Activated T-cell treated with anti-CD3 and anti-CD28 coated beads, Interleukin-2, amount 50 U/mL, for 48 hours (primary cell): ENCODE data around the gene WNT9A.
"Not testable (repeated sequence)": the region's sequence is repeated elsewhere in the genome, so short reads cannot be mapped to it uniquely, and the experiment has no call there.

Experiments used
- DNase-seq, 2 experiments: peaks; one replicate each; pipeline ENCODE4 v3.0.0-alpha.2; 2020

WNT9A gene, protein sequence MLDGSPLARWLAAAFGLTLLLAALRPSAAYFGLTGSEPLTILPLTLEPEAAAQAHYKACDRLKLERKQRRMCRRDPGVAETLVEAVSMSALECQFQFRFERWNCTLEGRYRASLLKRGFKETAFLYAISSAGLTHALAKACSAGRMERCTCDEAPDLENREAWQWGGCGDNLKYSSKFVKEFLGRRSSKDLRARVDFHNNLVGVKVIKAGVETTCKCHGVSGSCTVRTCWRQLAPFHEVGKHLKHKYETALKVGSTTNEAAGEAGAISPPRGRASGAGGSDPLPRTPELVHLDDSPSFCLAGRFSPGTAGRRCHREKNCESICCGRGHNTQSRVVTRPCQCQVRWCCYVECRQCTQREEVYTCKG

GRCh38 chr1:227947676-227948492, at the start of gene WNT9A:
Gene WNT9A (minus strand): TSS chr1:227947932. CDS start chr1:227947887, 45 bp downstream.
- peak in 1 of 2 experiments; percentile 36 for DNase-seq

GRCh38 chr1:227996187-227996950, 48.6 kb upstream of the WNT9A start:
- DNase-seq = no peak

DNA sequence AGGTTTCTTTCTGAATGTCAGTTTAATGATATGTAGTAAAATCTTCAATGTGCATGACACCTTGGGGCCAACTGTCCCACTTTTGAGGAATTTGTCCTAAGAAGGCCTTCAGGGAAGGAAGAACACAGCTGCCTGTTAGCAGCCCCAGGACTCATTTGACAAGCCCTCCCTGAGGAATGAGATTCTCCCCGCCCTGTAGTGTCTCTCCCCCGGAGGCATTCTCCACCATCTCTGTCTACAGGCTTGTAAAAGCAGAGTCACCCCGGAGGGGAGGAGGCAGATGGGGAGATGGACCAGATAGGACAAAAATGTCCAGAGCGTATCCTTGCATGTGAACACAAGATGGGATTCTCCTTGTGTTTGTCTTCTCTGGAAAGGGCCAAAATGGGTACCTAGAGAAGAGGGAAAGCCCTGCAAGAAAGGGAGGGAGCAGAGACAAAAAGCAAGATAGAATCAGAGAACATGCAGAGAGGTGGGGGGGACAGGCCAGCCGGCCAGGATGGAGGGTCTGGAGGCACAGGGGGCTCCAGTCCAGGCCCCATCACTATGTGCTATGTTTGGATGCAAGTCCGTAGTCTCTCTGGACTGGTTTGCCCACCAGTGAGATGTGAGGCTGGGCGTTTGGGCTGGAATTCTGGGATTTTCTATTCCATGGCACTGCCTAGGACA, 47.0 kb upstream of the WNT9A start:
- no peak for DNase-seq

DNA sequence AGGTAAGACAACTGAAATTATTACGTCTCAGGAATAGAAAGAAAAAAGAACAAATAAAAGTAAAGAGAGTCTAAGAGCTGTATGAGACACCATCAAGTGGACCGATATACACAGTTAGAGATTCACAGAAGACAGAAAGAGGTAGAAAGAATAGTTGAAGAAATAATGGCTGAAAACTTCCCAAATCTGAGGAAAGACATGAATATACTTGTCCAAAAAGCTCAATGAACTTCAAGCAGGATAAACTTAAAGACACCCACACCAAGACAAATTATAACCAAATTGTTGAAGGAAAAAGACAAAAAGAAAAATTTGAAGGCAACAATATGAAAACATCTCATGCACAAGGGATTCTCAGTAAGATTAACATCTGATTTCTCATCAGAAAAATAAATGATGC, 39.4 kb upstream of the WNT9A start:
- DNase-seq = no peak

GRCh38 chr1:227975583-227976283, 28.0 kb upstream of the WNT9A start:
- not testable (repeated sequence) for DNase-seq

- not testable (repeated sequence) for DNase-seq
These were observed 26.1 kb upstream of the WNT9A start for GRCh38 chr1:227973724-227974288.

- DNase-seq = not testable (repeated sequence)
These were observed 25.2 kb upstream of the WNT9A start for GRCh38 chr1:227972843-227973374.

DNA sequence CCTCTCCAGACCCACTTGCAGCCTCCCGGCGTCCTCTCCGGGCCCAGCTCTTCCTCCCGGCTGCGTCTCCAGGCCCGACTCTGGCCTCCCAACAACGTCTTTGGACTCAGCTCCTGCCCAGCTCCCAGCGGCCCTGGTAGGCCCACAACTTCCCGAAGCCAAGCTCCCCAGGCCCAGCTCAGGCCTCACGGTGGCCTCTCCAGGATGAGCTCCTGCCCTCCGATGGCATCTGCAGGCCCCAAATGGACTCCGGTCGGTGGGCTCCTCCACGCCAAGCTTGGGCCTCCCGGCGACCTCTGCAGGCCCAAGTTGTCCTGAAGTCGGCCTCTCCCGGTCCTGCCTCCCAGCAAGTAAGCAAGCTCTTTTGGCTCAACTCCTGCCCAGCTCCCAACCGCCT, 24.5 kb upstream of the WNT9A start:
- not testable (repeated sequence) for DNase-seq

DNA sequence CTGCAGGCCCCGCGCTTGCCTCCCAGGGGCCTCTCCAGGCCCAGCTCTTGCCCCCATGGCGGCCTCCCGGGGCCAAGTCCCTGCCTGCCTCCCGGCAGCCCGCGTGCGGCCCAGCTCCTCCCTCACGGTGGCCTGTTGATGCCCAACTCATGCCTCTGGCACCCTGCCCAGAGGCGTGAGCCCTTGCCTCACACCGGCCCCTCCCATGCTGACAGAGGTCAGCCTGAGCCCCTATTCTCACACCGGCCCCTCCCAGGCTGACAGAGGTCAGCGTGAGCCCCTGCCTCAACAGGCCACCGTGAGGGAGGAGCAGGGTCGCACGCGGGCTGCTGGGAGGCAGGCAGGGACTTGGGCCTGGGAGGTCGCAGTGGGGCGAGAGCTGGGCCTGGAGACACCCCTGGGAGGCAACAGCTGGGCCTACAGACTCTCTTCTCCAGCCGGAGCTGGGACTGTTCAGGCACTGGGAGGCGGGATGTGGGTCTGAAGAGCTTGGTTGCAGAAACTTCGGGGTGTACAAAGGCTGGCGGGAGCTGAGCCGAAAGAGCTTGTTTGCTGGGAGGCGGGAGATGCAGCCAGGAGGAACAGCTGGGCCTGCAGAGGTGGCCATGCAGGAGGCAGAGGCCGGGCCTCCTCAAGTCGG, 24.0 kb upstream of the WNT9A start:
- DNase-seq = not testable (repeated sequence)

- DNase-seq = not testable (repeated sequence)
These were observed 23.5 kb upstream of the WNT9A start for GRCh38 chr1:227971216-227971615.

- not testable (repeated sequence) for DNase-seq
These were observed 22.6 kb upstream of the WNT9A start for GRCh38 chr1:227970076-227970995.

DNA sequence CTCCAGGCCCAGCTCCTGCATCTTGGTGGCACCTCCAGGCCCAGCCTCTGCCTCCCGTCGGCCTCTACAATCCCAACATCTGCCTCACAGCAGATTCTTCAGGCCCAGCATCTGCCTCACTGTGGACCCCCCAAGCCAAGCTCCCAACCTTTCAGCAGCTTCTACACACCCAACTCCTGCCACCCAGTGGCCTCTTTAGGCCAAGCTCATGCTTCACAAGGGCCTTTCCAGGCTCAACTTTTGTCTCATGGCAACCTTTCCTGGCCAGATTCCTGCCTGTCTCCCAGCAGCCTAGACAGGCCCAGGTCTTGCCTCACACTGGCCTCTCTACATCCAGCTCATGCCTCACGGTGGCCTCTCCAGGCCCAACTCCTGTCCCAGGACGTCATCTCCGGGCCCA, 20.1 kb upstream of the WNT9A start:
- DNase-seq = peak in 1 of 2 experiments; percentile 17

GRCh38 chr1:227966733-227967132, 19.0 kb upstream of the WNT9A start:
- not testable (repeated sequence) for DNase-seq

DNA sequence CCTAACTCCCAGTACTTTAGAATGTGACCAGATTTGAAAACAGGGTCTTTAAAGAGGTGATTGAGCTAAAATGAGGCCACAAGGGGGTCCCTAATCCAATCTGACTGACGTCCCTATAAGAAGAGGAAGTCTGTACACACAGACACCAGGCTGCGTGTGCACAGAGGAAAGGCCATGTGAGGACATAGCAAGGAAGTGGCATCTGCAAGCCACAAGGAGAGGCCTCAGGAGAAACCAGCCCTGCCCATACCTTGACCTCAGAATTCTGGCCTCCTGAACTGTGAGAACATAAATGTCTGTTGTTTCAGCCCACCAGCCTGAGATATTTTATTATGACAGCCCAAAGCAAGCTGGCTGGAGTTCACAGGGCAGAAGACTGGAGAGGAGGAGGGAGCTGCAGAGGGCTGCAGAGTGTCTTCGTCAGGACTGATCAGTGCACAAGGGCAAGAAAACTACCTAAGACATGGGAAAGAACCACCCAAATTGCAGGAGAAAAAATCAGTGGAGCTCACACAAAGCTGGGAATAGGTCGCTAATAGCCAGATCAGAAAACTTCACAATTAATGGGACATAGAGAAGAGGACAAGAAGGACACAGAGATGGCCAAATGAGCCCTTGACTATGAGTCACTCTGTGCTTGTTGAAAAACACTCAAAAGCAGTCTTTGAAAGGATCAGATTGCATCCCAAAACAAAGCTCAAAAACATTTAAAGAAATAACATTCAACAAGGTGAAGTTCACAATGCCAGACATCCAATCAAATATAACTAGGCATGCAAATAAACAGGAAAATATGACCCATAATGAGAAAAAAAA, 14.1 kb upstream of the WNT9A start:
- DNase-seq = no peak

DNA sequence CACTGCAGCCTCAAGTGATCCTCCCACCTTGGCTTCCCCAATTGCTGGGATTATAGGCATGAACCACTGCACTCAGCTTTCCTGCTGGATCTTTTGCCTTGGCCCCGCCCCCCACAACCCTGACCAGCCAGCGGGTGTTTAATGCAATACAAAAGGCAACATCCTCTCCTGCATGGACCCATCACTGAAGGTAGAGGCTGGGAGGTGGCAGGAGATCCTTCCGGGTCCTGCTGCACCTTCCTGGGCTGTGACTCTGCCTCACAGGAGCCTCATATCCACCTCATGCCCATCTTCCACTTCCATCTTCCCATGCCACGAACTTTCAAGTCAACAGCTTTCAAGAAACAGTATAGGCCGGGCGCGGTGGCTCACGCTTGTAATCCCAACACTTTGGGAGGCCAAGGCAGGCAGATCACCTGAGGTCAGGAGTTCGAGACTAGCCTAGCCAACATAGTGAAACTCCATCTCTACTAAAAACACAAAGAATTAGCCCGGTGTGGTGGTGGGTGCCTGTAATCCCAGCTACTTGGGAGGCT, 11.7 kb upstream of the WNT9A start:
- no peak for DNase-seq

GRCh38 chr1:227958617-227959324, 11.0 kb upstream of the WNT9A start:
- DNase-seq = no peak

GRCh38 chr1:227955808-227956207, 8.1 kb upstream of the WNT9A start:
- no peak for DNase-seq
